ENCODE data around the gene MEIS2. TPM values are rescaled to one million over a fixed set of nuclear protein-coding genes. Genes with fewer than 3 reads are reported as not detected.

MEIS2 gene
- total RNA-seq, 1 experiment from 2014 or later = 28.7 TPM

DNA sequence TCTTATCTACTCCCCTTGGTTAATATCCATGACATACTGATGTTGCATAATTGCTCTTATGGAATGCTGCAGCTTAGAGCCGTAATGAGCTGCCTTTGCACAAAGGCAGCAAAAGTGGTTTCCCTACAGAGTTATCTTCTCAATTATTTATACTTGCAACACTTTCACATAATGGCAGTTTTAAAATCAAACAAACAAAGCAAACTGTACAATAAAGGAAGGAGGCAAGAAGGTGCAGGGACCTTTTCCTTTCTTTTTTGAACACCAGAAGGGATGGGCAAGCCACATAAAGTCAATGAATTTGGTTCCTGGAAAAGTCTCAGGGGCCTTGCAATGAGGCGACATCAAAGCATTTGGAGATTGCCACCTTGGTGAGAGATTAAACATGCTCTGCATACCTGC, 188.0 kb downstream of the MEIS2 start:
- Histone ChIP-seq H3K9me3 (no peaks in the 10 kb centered on the region), H3K36me3 (ENCODE audit: control insufficient read depth, insufficient read depth, low read length) (no peaks in the 10 kb centered on the region), H3K4me3 (ENCODE audit: low read depth, low read length) (no peak overlapping the region), H3K4me1 (peaks cover 54% of the 10 kb centered on the region), H3K27me3 (replicated peaks; ENCODE audit: control insufficient read depth, insufficient read depth, low read length) (no peaks in the 10 kb centered on the region)
- Mint-ChIP-seq H3K9me3 (ENCODE audit: unreplicated experiment) (no peaks in the 10 kb centered on the region), H3K27ac (ENCODE audit: unreplicated experiment) (peak overlapping the region; percentile 20), H3K4me1 (ENCODE audit: low read depth, unreplicated experiment) (peaks cover 17% of the 10 kb centered on the region), H3K36me3 (ENCODE audit: insufficient read depth, unreplicated experiment) (peaks cover 11% of the 10 kb centered on the region), H3K27me3 (ENCODE audit: insufficient read depth, unreplicated experiment) (no peaks in the 10 kb centered on the region), H3K4me3 (ENCODE audit: unreplicated experiment) (peak overlapping the region; percentile 2)
- intact Hi-C loops (cut with micrococcal nuclease; ENCODE audit: unreplicated experiment) = loop anchor here (1.0 kb wide), 2 partner anchors 8 to 65 kb away; no protein-coding TSS in a partner anchor
- POLR2A ChIA-PET = no interaction called here
- TF ChIP-seq, protein P1, sequence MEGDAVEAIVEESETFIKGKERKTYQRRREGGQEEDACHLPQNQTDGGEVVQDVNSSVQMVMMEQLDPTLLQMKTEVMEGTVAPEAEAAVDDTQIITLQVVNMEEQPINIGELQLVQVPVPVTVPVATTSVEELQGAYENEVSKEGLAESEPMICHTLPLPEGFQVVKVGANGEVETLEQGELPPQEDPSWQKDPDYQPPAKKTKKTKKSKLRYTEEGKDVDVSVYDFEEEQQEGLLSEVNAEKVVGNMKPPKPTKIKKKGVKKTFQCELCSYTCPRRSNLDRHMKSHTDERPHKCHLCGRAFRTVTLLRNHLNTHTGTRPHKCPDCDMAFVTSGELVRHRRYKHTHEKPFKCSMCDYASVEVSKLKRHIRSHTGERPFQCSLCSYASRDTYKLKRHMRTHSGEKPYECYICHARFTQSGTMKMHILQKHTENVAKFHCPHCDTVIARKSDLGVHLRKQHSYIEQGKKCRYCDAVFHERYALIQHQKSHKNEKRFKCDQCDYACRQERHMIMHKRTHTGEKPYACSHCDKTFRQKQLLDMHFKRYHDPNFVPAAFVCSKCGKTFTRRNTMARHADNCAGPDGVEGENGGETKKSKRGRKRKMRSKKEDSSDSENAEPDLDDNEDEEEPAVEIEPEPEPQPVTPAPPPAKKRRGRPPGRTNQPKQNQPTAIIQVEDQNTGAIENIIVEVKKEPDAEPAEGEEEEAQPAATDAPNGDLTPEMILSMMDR (IDR thresholded peaks at IDR 0.05; ENCODE audit: insufficient read depth in 1 of 2, low read depth in 1 of 2, low read length in 1 of 2, severe bottlenecking in 1 of 2, unreplicated experiment in 1 of 2) = no peak
- CTCF ChIA-PET = interaction anchor here (0.7 to 0.9 kb wide), 2 partner anchors 8 to 189 kb away, joined by 3 to 5 read pairs; no protein-coding TSS in a partner anchor
- DNase-seq = peak; percentile 69 to 77
- BruUV-seq (replicated peaks) = no TSS peak

DNA sequence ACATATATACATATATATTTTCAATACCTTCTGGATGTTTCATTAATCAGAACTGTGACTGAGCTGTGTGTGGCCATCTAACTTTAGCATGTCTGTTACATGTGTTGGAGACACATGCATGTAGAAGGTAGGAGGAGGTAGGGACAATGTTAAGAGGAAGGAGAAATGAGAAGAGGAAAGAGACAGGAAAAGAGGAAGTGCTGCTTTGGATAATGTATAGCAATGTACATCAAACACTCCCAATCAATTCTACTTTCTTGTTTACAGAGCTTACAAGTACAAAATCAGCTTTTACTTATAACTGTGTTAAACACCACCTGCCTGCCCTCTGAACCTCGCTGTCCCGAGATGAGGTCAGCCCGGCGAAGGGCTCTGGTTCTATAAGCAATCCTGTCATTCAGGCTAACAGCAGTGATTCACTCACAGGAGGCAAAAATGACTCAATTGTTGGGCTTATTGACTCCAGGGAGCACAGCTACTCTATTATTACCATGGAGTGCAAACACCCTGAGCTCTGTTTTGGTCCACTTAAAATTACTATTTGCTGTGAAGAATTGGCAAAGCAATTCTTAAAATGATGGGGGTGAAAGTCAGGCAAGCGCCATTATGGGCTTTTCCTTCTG, 188.9 kb downstream of the MEIS2 start:
- TF ChIP-seq, protein P1 (IDR thresholded peaks at IDR 0.05; ENCODE audit: insufficient read depth in 1 of 2, low read depth in 1 of 2, low read length in 1 of 2, severe bottlenecking in 1 of 2, unreplicated experiment in 1 of 2) = no peak
- intact Hi-C loops (cut with micrococcal nuclease; ENCODE audit: unreplicated experiment) = no loop called here
- Mint-ChIP-seq H3K36me3 (ENCODE audit: insufficient read depth, unreplicated experiment) (peaks cover 11% of the 10 kb centered on the region), H3K9me3 (ENCODE audit: unreplicated experiment) (no peaks in the 10 kb centered on the region), H3K27me3 (ENCODE audit: insufficient read depth, unreplicated experiment) (no peaks in the 10 kb centered on the region), H3K27ac (ENCODE audit: unreplicated experiment) (peak overlapping the region; percentile 65), H3K4me1 (ENCODE audit: low read depth, unreplicated experiment) (peaks cover 17% of the 10 kb centered on the region), H3K4me3 (ENCODE audit: unreplicated experiment) (peak overlapping the region; percentile 7)
- DNase-seq = peak; percentile 54 to 64
- no peaks in the 10 kb centered on the region for H3K27me3 ChIP-seq (replicated peaks; ENCODE audit: control insufficient read depth, insufficient read depth, low read length)
- BruUV-seq (replicated peaks) = no TSS peak
- H3K36me3 ChIP-seq (ENCODE audit: control insufficient read depth, insufficient read depth, low read length) = no peaks in the 10 kb centered on the region
- H3K4me3 ChIP-seq (ENCODE audit: low read depth, low read length) = no peak overlapping the region
- ChIA-PET CTCF (no interaction called here), POLR2A (no interaction called here)
- no peaks in the 10 kb centered on the region for H3K9me3 ChIP-seq
- H3K4me1 ChIP-seq = peaks cover 60% of the 10 kb centered on the region

DNA sequence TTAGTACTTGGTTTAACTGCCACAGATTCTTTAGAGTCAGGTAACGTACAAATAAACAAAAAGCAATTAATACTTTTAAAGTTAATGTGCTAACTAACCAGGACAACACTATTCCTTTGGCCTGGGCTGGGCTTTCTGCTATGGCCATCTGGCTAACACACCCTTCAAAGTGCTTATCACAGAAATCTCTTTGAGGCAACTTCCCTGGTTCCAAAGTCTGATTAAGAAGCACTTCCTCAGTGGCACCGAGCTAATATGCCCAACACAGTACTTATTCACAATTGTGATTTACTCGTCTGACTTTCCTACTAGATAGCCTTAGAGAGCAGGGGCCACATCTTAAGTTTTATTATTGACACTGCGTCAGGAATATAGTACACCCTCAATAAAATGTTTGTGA, 191.4 kb downstream of the MEIS2 start:
- no peak for DNase-seq
- intact Hi-C loops (cut with micrococcal nuclease; ENCODE audit: unreplicated experiment) = no loop called here
- Histone ChIP-seq H3K27me3 (replicated peaks; ENCODE audit: control insufficient read depth, insufficient read depth, low read length) (no peaks in the 10 kb centered on the region), H3K4me3 (ENCODE audit: low read depth, low read length) (no peak overlapping the region), H3K4me1 (peaks cover 72% of the 10 kb centered on the region), H3K9me3 (no peaks in the 10 kb centered on the region), H3K36me3 (ENCODE audit: control insufficient read depth, insufficient read depth, low read length) (no peaks in the 10 kb centered on the region)
- POLR2A ChIA-PET = no interaction called here
- Mint-ChIP-seq H3K4me1 (ENCODE audit: low read depth, unreplicated experiment) (peaks cover 17% of the 10 kb centered on the region), H3K27ac (ENCODE audit: unreplicated experiment) (peak overlapping the region; percentile 82), H3K9me3 (ENCODE audit: unreplicated experiment) (no peaks in the 10 kb centered on the region), H3K4me3 (ENCODE audit: unreplicated experiment) (no peak overlapping the region), H3K27me3 (ENCODE audit: insufficient read depth, unreplicated experiment) (no peaks in the 10 kb centered on the region), H3K36me3 (ENCODE audit: insufficient read depth, unreplicated experiment) (peaks cover 7% of the 10 kb centered on the region)
- CTCF ChIA-PET = no interaction called here
- TF ChIP-seq, protein P1 (IDR thresholded peaks at IDR 0.05; ENCODE audit: insufficient read depth in 1 of 2, low read depth in 1 of 2, low read length in 1 of 2, severe bottlenecking in 1 of 2, unreplicated experiment in 1 of 2) = no peak
- no TSS peak for BruUV-seq (replicated peaks)

Measured in Caco-2 (cell line).